ENCODE measurements around the gene TFAP2C.

The TFAP2C gene

GRCh38 chr20:56665806-56666205 is 36.7 kb downstream of the TFAP2C start:
- TF ChIP-seq REST (IDR thresholded peaks at IDR 0.05; ENCODE audit: insufficient replicate concordance, low read depth) (no peak), POLR2AphosphoS5 (IDR thresholded peaks at IDR 0.05; ENCODE audit: low read depth) (no peak), GABPA (IDR thresholded peaks at IDR 0.05; ENCODE audit: low read depth) (no peak), SPI1 (IDR thresholded peaks at IDR 0.05; ENCODE audit: borderline replicate concordance, low read depth) (no peak)
- TF ChIP-seq, protein P1, sequence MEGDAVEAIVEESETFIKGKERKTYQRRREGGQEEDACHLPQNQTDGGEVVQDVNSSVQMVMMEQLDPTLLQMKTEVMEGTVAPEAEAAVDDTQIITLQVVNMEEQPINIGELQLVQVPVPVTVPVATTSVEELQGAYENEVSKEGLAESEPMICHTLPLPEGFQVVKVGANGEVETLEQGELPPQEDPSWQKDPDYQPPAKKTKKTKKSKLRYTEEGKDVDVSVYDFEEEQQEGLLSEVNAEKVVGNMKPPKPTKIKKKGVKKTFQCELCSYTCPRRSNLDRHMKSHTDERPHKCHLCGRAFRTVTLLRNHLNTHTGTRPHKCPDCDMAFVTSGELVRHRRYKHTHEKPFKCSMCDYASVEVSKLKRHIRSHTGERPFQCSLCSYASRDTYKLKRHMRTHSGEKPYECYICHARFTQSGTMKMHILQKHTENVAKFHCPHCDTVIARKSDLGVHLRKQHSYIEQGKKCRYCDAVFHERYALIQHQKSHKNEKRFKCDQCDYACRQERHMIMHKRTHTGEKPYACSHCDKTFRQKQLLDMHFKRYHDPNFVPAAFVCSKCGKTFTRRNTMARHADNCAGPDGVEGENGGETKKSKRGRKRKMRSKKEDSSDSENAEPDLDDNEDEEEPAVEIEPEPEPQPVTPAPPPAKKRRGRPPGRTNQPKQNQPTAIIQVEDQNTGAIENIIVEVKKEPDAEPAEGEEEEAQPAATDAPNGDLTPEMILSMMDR (IDR thresholded peaks at IDR 0.05; ENCODE audit: insufficient read depth, low read length): no peak
- H3K27me3 ChIP-seq (ENCODE audit: insufficient read depth, poor library complexity, severe bottlenecking): no peaks in the 10 kb centered on the region

GRCh38 chr20:56673450-56673849 is 44.3 kb downstream of the TFAP2C start:
- Histone ChIP-seq H3K4me3 (replicated peaks; ENCODE audit: insufficient read depth, low read length) (no peak overlapping the region), H3K27me3 (ENCODE audit: insufficient read depth, poor library complexity, severe bottlenecking) (no peaks in the 10 kb centered on the region), H3K27ac (replicated peaks) (no peak overlapping the region)
- no peak for DNase-seq (ENCODE audit: low read depth in 1 of 2, low spot score in 1 of 2)
- no peak for TF ChIP-seq REST (IDR thresholded peaks at IDR 0.05; ENCODE audit: insufficient replicate concordance, low read depth)
- no peak for TF ChIP-seq GABPA (IDR thresholded peaks at IDR 0.05; ENCODE audit: low read depth)
- no peak for TF ChIP-seq SPI1 (IDR thresholded peaks at IDR 0.05; ENCODE audit: borderline replicate concordance, low read depth)
- TF ChIP-seq, protein P1 (IDR thresholded peaks at IDR 0.05; ENCODE audit: insufficient read depth, low read length): no peak
- no peak for TF ChIP-seq POLR2AphosphoS5 (IDR thresholded peaks at IDR 0.05; ENCODE audit: low read depth)

More at GRCh38 chr20:56665806-56666205, 36.7 kb downstream of the TFAP2C start:
- H3K27ac ChIP-seq (replicated peaks): no peak overlapping the region
- H3K4me3 ChIP-seq (replicated peaks; ENCODE audit: insufficient read depth, low read length): no peak overlapping the region
- no peak for DNase-seq (ENCODE audit: low read depth in 1 of 2, low spot score in 1 of 2)

DNA sequence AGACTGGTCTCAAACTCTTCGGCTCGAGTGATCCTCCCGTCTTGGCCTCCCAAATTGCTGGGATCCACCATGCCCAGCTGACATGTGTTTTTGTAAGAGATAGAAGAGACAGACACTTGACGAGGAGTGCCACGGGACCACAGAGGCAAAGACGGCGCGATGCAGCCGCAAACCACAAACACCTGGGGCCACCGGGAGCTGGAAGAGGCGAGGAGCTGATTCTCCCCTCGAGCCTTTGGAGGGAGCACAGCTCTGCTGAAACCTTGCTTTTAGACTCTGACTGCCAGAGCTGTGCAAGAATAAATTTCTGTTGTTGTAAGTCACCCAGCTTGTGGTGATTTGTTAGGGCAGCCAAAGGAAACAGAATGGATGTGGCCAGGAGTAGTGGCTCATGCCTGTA is 46.9 kb downstream of the TFAP2C start:
- H3K27ac ChIP-seq (replicated peaks): no peak overlapping the region
- no peak for TF ChIP-seq REST (IDR thresholded peaks at IDR 0.05; ENCODE audit: insufficient replicate concordance, low read depth)
- TF ChIP-seq GABPA (IDR thresholded peaks at IDR 0.05; ENCODE audit: low read depth): no peak
- no peak for TF ChIP-seq SPI1 (IDR thresholded peaks at IDR 0.05; ENCODE audit: borderline replicate concordance, low read depth)
- TF ChIP-seq POLR2AphosphoS5 (IDR thresholded peaks at IDR 0.05; ENCODE audit: low read depth): no peak
- TF ChIP-seq, protein P1 (IDR thresholded peaks at IDR 0.05; ENCODE audit: insufficient read depth, low read length): no peak
- H3K27me3 ChIP-seq (ENCODE audit: insufficient read depth, poor library complexity, severe bottlenecking): no peaks in the 10 kb centered on the region

More for the DNA sequence above, 46.9 kb downstream of the TFAP2C start:
- DNase-seq (ENCODE audit: low read depth in 1 of 2, low spot score in 1 of 2): no peak
- H3K4me3 ChIP-seq (replicated peaks; ENCODE audit: insufficient read depth, low read length): no peak overlapping the region
